SK-N-MC (cell line): ENCODE data around the gene PHACTR2.
"Not testable (repeated sequence)": the region's sequence is repeated elsewhere in the genome, so short reads cannot be mapped to it uniquely, and the experiment has no call there.

Source experiments
- DNase-seq: peaks from one replicate; pipeline ENCODE4 v3.0.0-alpha.2; 2011; ENCODE audit warnings: low read depth, low spot score
- H3K27ac ChIP-seq: fragments of 200-600 bp; sonication (generic); 2 replicates; pipeline ENCODE4 v1.5.1; 2016; ENCODE audit warnings: mixed run types
- H3K36me3 ChIP-seq: fragments of 200-600 bp; sonication (generic); 2 replicates; pipeline ENCODE4 v1.6.1; 2017; ENCODE audit warnings: antibody characterized with exemption, low read length, mixed read lengths; ENCODE audit not compliant: insufficient read depth
- H3K4me3 ChIP-seq: fragments of 200-600 bp; sonication (generic); 2 replicates; pipeline ENCODE4 v1.5.1; 2016
- H3K9ac ChIP-seq: fragments of 200-600 bp; sonication (generic); 2 replicates; pipeline ENCODE4 v1.8.0; 2017; ENCODE audit warnings: mixed run types, mixed read lengths; ENCODE audit not compliant: insufficient read length
- H3K9me3 ChIP-seq: fragments of 200-600 bp; sonication (generic); 2 replicates; pipeline ENCODE4 v1.6.1; 2017; ENCODE audit warnings: low read depth, mild to moderate bottlenecking, antibody characterized with exemption, low read length, moderate library complexity, mixed read lengths
- EZH2 ChIP-seq: fragments of 200-600 bp; sonication (generic); IDR thresholded peaks from one replicate; pipeline ENCODE4 v1.6.1; 2017; ENCODE audit warnings: antibody characterized with exemption
- FOXP2 ChIP-seq: optimal IDR thresholded peaks from 2 replicates; pipeline ENCODE3; 2011; ENCODE audit warnings: mild to moderate bottlenecking, moderate library complexity; ENCODE audit not compliant: insufficient read depth; ENCODE audit errors: extremely low read length, control extremely low read depth
- POLR2AphosphoS5 ChIP-seq: IDR thresholded peaks from 2 replicates; pipeline ENCODE4 v1.6.1; 2012; ENCODE audit warnings: mild to moderate bottlenecking, low read depth, low read length, borderline replicate concordance

The PHACTR2 gene

GRCh38 chr6:143677891-143678791 is at the start of gene PHACTR2:
Gene PHACTR2, plus strand, starts transcription at chr6:143677965. Its CDS starts 199 bp downstream, at chr6:143678164.
- Histone ChIP-seq H3K9ac (no peak within 1 kb of the TSS), H3K36me3 (no peaks in the 10 kb centered on the region), H3K4me3 (peak within 1 kb of the TSS; percentile 76), H3K9me3 (no peaks in the 10 kb centered on the region), H3K27ac (no peak within 1 kb of the TSS)
- no peak for DNase-seq
- peak; percentile 85 for TF ChIP-seq EZH2
- TF ChIP-seq FOXP2 = no peak
- no peak for TF ChIP-seq POLR2AphosphoS5

- Histone ChIP-seq H3K4me3 (no peak overlapping the region), H3K9me3 (no peaks in the 10 kb centered on the region), H3K9ac (no peak overlapping the region), H3K27ac (no peak overlapping the region), H3K36me3 (no peaks in the 10 kb centered on the region)
- no peak for DNase-seq
- TF ChIP-seq POLR2AphosphoS5 (no peak), FOXP2 (no peak), EZH2 (no peak)
Observed at GRCh38 chr6:143629104-143630080, 48.4 kb upstream of the PHACTR2 start.

GRCh38 chr6:143631196-143631595 is 46.6 kb upstream of the PHACTR2 start:
- not testable (repeated sequence) for H3K4me3 ChIP-seq, H3K9me3 ChIP-seq, H3K36me3 ChIP-seq, DNase-seq, H3K27ac ChIP-seq, H3K9ac ChIP-seq

GRCh38 chr6:143632894-143633293 is 44.9 kb upstream of the PHACTR2 start:
- no peak overlapping the region for H3K4me3 ChIP-seq
- DNase-seq = no peak
- no peaks in the 10 kb centered on the region for H3K9me3 ChIP-seq
- H3K27ac ChIP-seq = no peak overlapping the region
- no peaks in the 10 kb centered on the region for H3K36me3 ChIP-seq
- no peak for TF ChIP-seq FOXP2
- TF ChIP-seq EZH2 = no peak
- TF ChIP-seq POLR2AphosphoS5 = no peak
- no peak overlapping the region for H3K9ac ChIP-seq

- no peak overlapping the region for H3K27ac ChIP-seq
- no peak overlapping the region for H3K4me3 ChIP-seq
- H3K36me3 ChIP-seq = no peaks in the 10 kb centered on the region
- no peak overlapping the region for H3K9ac ChIP-seq
- no peaks in the 10 kb centered on the region for H3K9me3 ChIP-seq
- DNase-seq = no peak
- TF ChIP-seq FOXP2 (no peak), EZH2 (no peak), POLR2AphosphoS5 (no peak)
Observed at GRCh38 chr6:143634486-143634885, 43.3 kb upstream of the PHACTR2 start.

- Histone ChIP-seq H3K27ac (no peak overlapping the region), H3K9ac (no peak overlapping the region), H3K4me3 (no peak overlapping the region), H3K9me3 (no peaks in the 10 kb centered on the region), H3K36me3 (no peaks in the 10 kb centered on the region)
- DNase-seq = no peak
- TF ChIP-seq FOXP2 (no peak), EZH2 (no peak), POLR2AphosphoS5 (no peak)
Observed at GRCh38 chr6:143637691-143638090, 40.1 kb upstream of the PHACTR2 start.

- H3K4me3 ChIP-seq = no peak overlapping the region
- no peaks in the 10 kb centered on the region for H3K36me3 ChIP-seq
- no peak overlapping the region for H3K9ac ChIP-seq
- no peaks in the 10 kb centered on the region for H3K9me3 ChIP-seq
- DNase-seq = no peak
- H3K27ac ChIP-seq = no peak overlapping the region
- TF ChIP-seq FOXP2 (no peak), POLR2AphosphoS5 (no peak), EZH2 (no peak)
Observed at GRCh38 chr6:143642403-143642802, 35.4 kb upstream of the PHACTR2 start.

GRCh38 chr6:143647191-143647590 is 30.6 kb upstream of the PHACTR2 start:
- no peak overlapping the region for H3K27ac ChIP-seq
- no peak overlapping the region for H3K4me3 ChIP-seq
- no peak for DNase-seq
- TF ChIP-seq EZH2 (no peak), POLR2AphosphoS5 (no peak), FOXP2 (no peak)
- no peaks in the 10 kb centered on the region for H3K36me3 ChIP-seq
- no peaks in the 10 kb centered on the region for H3K9me3 ChIP-seq
- H3K9ac ChIP-seq = no peak overlapping the region
